Thyroid gland (tissue), 4 donors: ENCODE measurements around the gene SIRT3. TPM values are rescaled to one million over a fixed set of nuclear protein-coding genes. Genes with fewer than 3 reads are reported as not detected.
"Not testable (repeated sequence)": the region's sequence is repeated elsewhere in the genome, so short reads cannot be mapped to it uniquely, and the experiment has no call there.

ENCODE experiments used
- DNase-seq, 2 donors: peaks; one replicate each; pipeline ENCODE4 v3.0.0-alpha.2; 2019
- H3K27ac ChIP-seq, 3 donors: fragments of 200-600 bp; sonication (generic); 1 replicate in 2 of 3; 2 replicates in 1 of 3; pipeline ENCODE4 v1.5.1; 2016 to 2019; ENCODE audit warnings: mild to moderate bottlenecking in 1 of 3, moderate library complexity in 1 of 3
- H3K27me3 ChIP-seq: fragments of 200-600 bp; sonication (generic); one replicate; pipeline ENCODE4 v1.5.1; 2019
- H3K36me3 ChIP-seq, 2 donors: fragments of 200-600 bp; sonication (generic); one replicate each; pipeline ENCODE4 v1.5.1; 2016 to 2019
- H3K4me1 ChIP-seq, 2 donors: fragments of 200-600 bp; sonication (generic); one replicate each; pipeline ENCODE4 v1.5.1; 2017 to 2019
- H3K4me3 ChIP-seq, 3 donors: fragments of 200-600 bp; sonication (generic); replicated peaks in 1 of 3; 1 replicate in 2 of 3; 2 replicates in 1 of 3; pipeline ENCODE4 v1.5.1; 2016; ENCODE audit warnings: mild to moderate bottlenecking in 1 of 3
- H3K9me3 ChIP-seq: fragments of 200-600 bp; sonication (generic); one replicate; pipeline ENCODE4 v1.5.1; 2017
- CTCF ChIP-seq, 6 experiments: fragments of 200-600 bp in 3 of 6; fragments of 450-650 bp in 3 of 6; sonication (generic) in 3 of 6; IDR thresholded peaks; one replicate each; pipeline ENCODE4 v1.5.1; 2016 to 2019; ENCODE audit warnings: antibody characterized with exemption in 6 of 6, mild to moderate bottlenecking in 2 of 6, inconsistent platforms in 1 of 6, moderate library complexity in 1 of 6
- POLR2A ChIP-seq, 2 donors: fragments of 450-650 bp; IDR thresholded peaks; one replicate each; pipeline ENCODE4 v1.6.1; 2017; ENCODE audit warnings: antibody characterized with exemption in 2 of 2, mild to moderate bottlenecking in 2 of 2, moderate library complexity in 1 of 2
- WGBS, 2 donors: methylation state at CpG; one replicate each; pipeline ENCODE4 v1.1.5; 2017; 5-methylcytosine and 5-hydroxymethylcytosine counted together
- intact Hi-C: fragments of 100-400 bp; cut with DNase I; formaldehyde crosslinking; loops from one replicate; pipeline ENCODE4 v1.15.1; 2023
- total RNA-seq, 4 donors: library from RNA; depleted of rRNA; stranded (reverse); fragments of >200 nt; gene quantifications; one replicate each; pipeline ENCODE4 v1.2.3, GENCODE V29; 2016

The SIRT3 gene
- total RNA-seq, 4 donors from 2014 or later = 14.3 to 21.2 (median 17.0) TPM

- H3K27me3 ChIP-seq = no peaks in the 10 kb centered on the region
- H3K4me3 ChIP-seq = no peak overlapping the region
- intact Hi-C loops = no loop called here
- DNase-seq = no peak
- H3K27ac ChIP-seq = no peak overlapping the region
- peaks cover 59 to 63% of the 10 kb centered on the region in 2 donors for H3K36me3 ChIP-seq
- H3K9me3 ChIP-seq = no peaks in the 10 kb centered on the region
- 88 to 89% methylated on average over 5 of the region's 5 CpGs for WGBS, 2 donors
- TF ChIP-seq CTCF (IDR thresholded peaks at IDR 0.05) = no peak
- no peak for TF ChIP-seq POLR2A (IDR thresholded peaks at IDR 0.05)
- H3K4me1 ChIP-seq = no peaks in the 10 kb centered on the region
These were observed 14.1 kb upstream of the SIRT3 start for GRCh38 chr11:250274-250673.

GRCh38 chr11:249062-249461 is 12.9 kb upstream of the SIRT3 start:
- no peak overlapping the region for H3K4me3 ChIP-seq
- H3K27ac ChIP-seq = no peak overlapping the region
- DNase-seq = no peak
- TF ChIP-seq CTCF (IDR thresholded peaks at IDR 0.05) (no peak), POLR2A (IDR thresholded peaks at IDR 0.05) (no peak)
- H3K36me3 ChIP-seq = peaks cover 68 to 71% of the 10 kb centered on the region in 2 donors
- H3K9me3 ChIP-seq = no peaks in the 10 kb centered on the region
- WGBS, 2 donors = 92 to 96% methylated on average over 8 of the region's 8 CpGs
- no peaks in the 10 kb centered on the region for H3K27me3 ChIP-seq
- no peaks in the 10 kb centered on the region for H3K4me1 ChIP-seq
- intact Hi-C loops = no loop called here

- no peaks in the 10 kb centered on the region for H3K27me3 ChIP-seq
- intact Hi-C loops = no loop called here
- H3K36me3 ChIP-seq = peaks cover 55 to 56% of the 10 kb centered on the region in 2 donors
- no peaks in the 10 kb centered on the region for H3K9me3 ChIP-seq
- H3K27ac ChIP-seq = no peak overlapping the region
- no peak overlapping the region for H3K4me3 ChIP-seq
- no peak for DNase-seq
- no peaks in the 10 kb centered on the region for H3K4me1 ChIP-seq
- WGBS, 2 donors = 92 to 96% methylated on average over 2 of the region's 2 CpGs
- TF ChIP-seq CTCF (IDR thresholded peaks at IDR 0.05) = no peak
- no peak for TF ChIP-seq POLR2A (IDR thresholded peaks at IDR 0.05)
These were observed 8.2 kb upstream of the SIRT3 start for GRCh38 chr11:244376-244775.

GRCh38 chr11:241634-242033 is 5.5 kb upstream of the SIRT3 start:
- WGBS, 2 donors = 93 to 97% methylated on average over 5 of the region's 5 CpGs
- peaks cover 12 to 13% of the 10 kb centered on the region in 2 donors for H3K4me1 ChIP-seq

GRCh38 chr11:240315-240714 is 4.2 kb upstream of the SIRT3 start:
- intact Hi-C loops = no loop called here
- 65 to 76% methylated on average over 1 of the region's 1 CpG for WGBS, 2 donors
- DNase-seq = no peak
- H3K4me3 ChIP-seq = no peak overlapping the region
- no peaks in the 10 kb centered on the region for H3K9me3 ChIP-seq
- H3K36me3 ChIP-seq = peaks cover 21 to 26% of the 10 kb centered on the region in 2 donors
- H3K27me3 ChIP-seq = no peaks in the 10 kb centered on the region
- TF ChIP-seq POLR2A (IDR thresholded peaks at IDR 0.05) (no peak), CTCF (IDR thresholded peaks at IDR 0.05) (no peak)
- H3K27ac ChIP-seq = no peak overlapping the region
- peaks cover 15% of the 10 kb centered on the region in 2 donors for H3K4me1 ChIP-seq

More at GRCh38 chr11:241634-242033, 5.5 kb upstream of the SIRT3 start:
- H3K9me3 ChIP-seq = no peaks in the 10 kb centered on the region
- DNase-seq = no peak
- TF ChIP-seq CTCF (IDR thresholded peaks at IDR 0.05) (no peak), POLR2A (IDR thresholded peaks at IDR 0.05) (no peak)
- no peaks in the 10 kb centered on the region for H3K27me3 ChIP-seq
- intact Hi-C loops = no loop called here
- peaks cover 33 to 36% of the 10 kb centered on the region in 2 donors for H3K36me3 ChIP-seq
- H3K4me3 ChIP-seq = no peak overlapping the region
- H3K27ac ChIP-seq = no peak overlapping the region

GRCh38 chr11:238346-238745 is 2.2 kb upstream of the SIRT3 start:
- not testable (repeated sequence) for DNase-seq, H3K4me3 ChIP-seq, H3K27me3 ChIP-seq, H3K27ac ChIP-seq, H3K9me3 ChIP-seq
- 90 to 91% methylated on average over 7 of the region's 7 CpGs for WGBS, 2 donors
- H3K4me1 ChIP-seq = peaks cover 17 to 18% of the 10 kb centered on the region in 2 donors
- intact Hi-C loops = loop anchor here (5.0 kb wide), 1 partner anchor 36 kb away; no protein-coding TSS in a partner anchor
- H3K36me3 ChIP-seq = peaks cover 11 to 13% of the 10 kb centered on the region in 2 donors
